GM18907 (cell line): ENCODE measurements around the gene GPR107.
"Not testable (repeated sequence)": the region's sequence is repeated elsewhere in the genome, so short reads cannot be mapped to it uniquely, and the experiment has no call there.

Experiments
- ATAC-seq: cut with Tn5 transposase; IDR thresholded peaks from one replicate; pipeline ENCODE4 v1.9.1; 2021; ENCODE audit warnings: mild to moderate bottlenecking, moderate library complexity; ENCODE audit not compliant: unreplicated experiment

Gene GPR107

DNA sequence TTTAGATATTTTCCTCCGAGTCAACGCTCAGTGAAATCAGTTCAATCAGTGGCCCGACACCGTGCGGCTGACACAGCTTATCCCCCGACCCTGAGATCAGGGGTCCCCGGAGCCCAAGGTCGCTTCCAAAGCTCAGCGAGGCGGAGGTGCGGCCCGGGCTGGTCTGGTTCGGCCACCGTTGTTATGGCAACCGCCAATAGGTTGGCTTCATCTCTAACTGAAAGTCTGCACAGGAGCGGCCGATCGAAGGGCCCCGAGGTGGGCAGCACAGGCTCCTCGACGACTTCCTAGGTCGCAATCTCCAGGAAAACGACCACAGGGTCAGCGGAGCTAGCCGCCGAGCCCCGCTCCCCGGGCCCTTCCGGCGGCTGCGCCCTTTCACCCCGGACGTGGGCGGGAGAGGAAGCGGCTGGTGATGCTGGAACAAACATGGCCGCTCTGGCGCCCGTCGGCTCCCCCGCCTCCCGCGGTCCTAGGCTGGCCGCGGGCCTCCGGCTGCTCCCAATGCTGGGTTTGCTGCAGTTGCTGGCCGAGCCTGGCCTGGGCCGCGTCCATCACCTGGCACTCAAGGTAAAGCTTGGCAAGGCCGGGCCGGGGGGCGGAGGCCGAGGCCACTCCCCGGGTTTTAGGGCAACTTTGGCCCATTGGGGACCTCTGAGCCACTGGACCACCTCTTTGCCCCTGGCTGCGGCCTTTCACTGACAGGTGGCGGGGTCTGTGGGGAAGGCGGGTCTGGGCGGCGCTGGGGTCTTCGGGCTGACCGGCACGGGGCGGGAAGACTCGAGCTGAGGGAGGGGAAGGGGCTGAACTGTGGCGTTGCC lies at the start of gene GPR107:
TSS of gene GPR107 (plus strand) at position 403 of the 821 bp plus-strand sequence. CDS start at position 430, 27 bp downstream.
- peak; percentile 68 for ATAC-seq

- no peak for ATAC-seq
Observed at GRCh38 chr9:130003943-130004552, 49.7 kb upstream of the GPR107 start.

- not testable (repeated sequence) for ATAC-seq
Observed at GRCh38 chr9:130006952-130007351, 46.8 kb upstream of the GPR107 start.

- ATAC-seq = no peak
Observed at GRCh38 chr9:130008538-130008937, 45.2 kb upstream of the GPR107 start.

DNA sequence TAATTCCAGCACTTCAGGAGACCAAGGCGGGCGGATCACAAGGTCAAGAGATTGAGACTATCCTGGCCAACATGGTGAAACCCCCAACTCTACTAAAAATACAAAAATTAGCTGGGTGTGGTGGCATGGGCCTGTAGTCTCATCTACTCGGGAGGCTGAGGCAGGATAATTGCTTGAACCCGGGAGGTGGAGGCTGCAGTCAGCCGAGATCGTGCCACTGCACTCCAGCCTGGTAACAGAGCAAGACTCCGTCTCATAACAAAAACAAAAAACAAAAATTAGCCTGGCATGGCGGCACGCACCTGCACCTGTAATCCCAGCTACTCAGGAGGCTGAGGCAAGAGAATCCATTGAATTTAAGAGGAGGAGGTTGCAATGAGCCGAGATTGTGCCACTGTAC lies 44.2 kb upstream of the GPR107 start:
- not testable (repeated sequence) for ATAC-seq

GRCh38 chr9:130010151-130010988 lies 43.3 kb upstream of the GPR107 start:
- peak; percentile 56 for ATAC-seq

- ATAC-seq = no peak
Observed at GRCh38 chr9:130013326-130013725, 40.4 kb upstream of the GPR107 start.

DNA sequence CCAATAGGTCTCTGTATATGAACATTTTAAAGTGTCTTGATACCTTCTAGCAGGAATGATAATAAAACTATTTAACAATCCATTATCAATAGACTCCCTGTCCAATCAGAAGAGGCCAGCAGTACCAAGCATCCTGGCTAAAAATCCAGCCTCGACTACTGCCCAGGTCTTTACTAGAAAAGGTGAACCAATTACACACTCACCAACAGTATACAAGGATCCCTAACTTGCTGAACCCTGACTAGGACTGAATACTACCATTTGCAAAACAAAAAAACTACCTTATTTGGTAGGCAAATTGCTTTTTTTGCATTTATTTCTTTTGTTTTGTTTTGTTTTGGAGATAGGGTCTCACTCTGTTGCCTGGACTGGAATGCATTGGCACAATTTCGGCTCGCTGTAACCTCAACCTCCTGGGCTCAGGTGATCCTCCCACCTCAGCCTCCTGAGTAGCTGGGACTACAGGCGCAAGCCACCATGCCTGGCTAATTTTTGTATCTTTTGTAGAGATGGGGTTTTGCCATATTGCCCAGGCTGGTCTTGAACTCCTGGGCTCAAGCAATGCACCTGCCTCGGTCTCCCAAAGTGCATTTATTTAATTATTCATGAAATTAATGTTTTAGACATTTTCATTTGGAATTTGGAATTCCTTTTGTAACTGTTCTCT lies 38.2 kb upstream of the GPR107 start:
- no peak for ATAC-seq

GRCh38 chr9:130017076-130017475 lies 36.6 kb upstream of the GPR107 start:
- no peak for ATAC-seq

DNA sequence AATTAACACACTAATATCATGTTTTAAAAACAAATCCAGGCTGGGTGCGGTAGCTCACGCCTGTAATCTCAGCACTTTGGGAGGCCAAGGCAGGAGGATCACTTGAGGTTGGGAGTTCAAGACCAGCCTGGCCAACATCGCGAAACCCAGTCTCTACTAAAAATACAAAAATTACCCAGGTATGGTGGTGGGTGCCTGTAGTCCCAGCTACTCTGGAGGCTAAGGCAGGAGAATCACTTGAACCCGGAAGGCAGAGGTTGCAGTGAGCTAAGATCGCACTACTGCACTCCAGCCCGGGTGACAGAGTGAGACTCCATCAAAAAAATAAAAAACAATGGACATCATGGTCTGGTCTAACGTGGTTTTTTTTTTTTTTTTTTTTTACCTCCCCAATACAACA lies 36.2 kb upstream of the GPR107 start:
- ATAC-seq = not testable (repeated sequence)

- no peak for ATAC-seq
Observed at GRCh38 chr9:130018265-130018664, 35.4 kb upstream of the GPR107 start.

DNA sequence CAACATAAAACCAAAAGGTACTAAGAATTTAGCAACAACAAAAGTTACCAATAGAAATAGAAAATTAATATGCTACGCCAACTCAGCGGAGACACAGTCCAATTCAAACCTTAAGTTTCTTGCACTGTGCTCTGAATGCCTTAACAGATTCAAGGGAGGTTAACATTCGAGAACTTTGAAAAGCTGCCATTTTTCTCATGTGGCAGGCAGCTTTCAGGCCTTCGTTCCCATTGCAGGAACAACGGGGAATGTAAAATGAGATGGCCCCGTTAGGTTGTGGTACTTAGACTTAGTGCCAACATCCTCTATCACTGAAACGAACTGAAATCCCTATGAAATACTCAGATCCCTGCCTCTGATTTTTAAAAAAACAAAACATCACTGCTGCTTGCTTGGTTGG lies 33.1 kb upstream of the GPR107 start:
- no peak for ATAC-seq

GRCh38 chr9:130021123-130021522 lies 32.6 kb upstream of the GPR107 start:
- no peak for ATAC-seq

DNA sequence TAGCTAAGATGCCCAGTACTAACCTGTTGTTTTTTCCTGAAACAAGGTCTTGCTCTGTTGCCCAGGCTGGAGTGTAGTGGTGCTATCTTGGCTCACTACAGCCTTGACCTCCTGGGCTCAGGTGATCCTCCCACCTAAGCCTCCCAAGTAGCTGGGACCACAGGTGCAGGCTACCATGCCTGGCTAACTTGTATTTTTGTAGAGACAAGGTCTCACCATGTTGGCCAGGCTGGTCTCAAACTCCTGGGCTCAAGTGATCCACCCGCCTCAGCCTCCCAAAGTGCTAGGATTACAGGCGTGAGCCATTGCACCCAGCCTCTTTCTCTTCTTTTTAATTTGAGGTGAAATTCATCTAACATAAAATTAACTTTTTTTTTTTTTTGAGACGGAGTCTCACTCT lies 31.9 kb upstream of the GPR107 start:
- ATAC-seq = not testable (repeated sequence)

DNA sequence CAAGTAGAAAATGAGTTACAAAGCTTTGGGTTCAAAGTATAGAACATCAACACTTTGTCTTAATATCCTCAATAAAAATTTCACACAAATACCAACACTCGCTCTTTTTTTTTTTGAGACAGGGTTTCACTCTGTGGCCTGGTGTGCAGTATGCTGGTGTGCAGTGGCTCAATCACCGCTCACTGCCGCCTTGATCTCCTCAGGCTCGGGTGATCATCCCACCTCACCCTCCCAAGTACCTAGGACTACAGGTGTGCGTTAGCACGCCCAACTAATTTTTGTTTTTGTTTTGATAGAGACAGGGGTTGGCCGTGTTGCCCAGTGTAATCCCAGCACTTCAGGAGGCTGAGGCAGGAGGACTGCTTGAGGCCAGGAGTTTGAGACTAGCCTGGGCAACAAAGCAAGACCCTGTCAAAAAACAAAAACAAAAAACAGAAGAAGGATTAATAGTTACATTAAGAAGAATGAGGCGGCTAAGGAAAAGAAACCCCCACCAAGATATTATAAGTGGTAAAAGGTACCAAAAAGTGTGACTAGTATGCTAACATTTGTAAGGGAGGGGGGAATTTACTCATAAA lies 31.1 kb upstream of the GPR107 start:
- ATAC-seq = no peak

DNA sequence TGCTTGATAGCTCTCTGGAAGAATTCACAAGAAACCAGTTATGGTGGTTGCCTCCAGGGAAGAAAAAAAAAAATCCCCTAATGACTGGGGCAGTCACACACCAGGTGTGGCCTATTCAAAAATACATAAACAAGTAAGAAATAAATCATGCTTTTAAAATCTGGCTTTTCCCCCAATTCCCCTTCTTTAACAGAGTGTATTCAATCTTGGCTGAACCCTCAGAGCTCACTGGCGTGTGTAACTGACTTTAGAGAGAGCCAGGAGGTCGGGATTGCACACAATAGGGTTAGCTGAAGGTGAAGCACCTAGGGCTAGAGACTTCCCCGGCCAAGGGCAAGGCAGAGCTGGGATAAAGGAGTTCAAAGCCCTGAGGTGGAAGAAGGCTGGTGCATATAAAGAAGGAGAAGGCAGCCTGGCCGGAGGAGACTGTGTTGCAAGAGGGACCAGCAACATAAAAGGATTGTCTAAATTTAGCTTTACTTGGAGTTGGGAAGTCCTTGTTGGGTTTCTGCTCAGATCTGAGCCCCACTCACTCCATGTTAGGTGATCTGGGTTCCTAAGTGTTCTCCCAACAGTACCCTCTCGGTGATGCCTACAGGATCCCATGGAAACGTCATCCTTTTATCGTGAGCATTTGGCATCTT lies 30.4 kb upstream of the GPR107 start:
- ATAC-seq = peak; percentile 57

DNA sequence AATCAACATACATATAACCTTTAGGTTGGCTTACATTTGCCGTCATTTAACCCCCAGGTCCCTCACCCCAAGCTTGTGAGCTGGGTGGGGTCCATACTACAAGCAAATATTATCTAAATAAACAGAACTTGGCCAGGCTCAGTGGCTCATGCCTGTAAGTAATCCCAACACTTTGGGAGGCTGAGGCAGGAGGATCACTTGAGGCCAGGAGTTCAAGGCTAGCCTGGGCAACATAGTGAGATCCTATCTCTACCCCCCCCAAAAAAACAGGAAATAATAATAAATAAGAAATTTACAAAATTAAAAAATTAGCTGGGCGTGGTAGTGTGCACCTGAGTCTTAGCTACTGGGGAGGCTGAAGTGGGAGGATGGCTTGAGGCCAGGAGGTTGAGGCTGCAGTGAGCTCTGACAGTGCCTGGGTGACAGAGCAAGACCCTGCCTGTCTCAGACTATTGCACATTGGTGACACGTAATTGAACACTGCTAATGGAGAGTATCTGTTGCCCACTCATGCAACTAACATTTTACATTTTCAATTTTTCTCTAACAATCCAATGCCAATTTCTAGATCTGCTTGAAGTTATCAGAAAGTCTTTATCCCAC lies 29.6 kb upstream of the GPR107 start:
- no peak for ATAC-seq

- no peak for ATAC-seq
Observed at GRCh38 chr9:130024597-130024994, 29.1 kb upstream of the GPR107 start.

- ATAC-seq = no peak
Observed at GRCh38 chr9:130026583-130027340, 26.9 kb upstream of the GPR107 start.
